Fibroblast of pulmonary artery (primary cell): ENCODE measurements around the gene CDYL2.
A peak's percentile ranks its signal among the peaks of the same experiment; 100 is the strongest.

ENCODE experiments used
- DNase-seq: peaks from one replicate; pipeline ENCODE4 v3.0.0-alpha.2; 2010; ENCODE audit warnings: low read depth
- H3K4me3 ChIP-seq: replicated peaks from 2 replicates; pipeline ENCODE4 v1.5.1; 2011; ENCODE audit warnings: low read depth, mild to moderate bottlenecking, control low read depth, low read length, moderate library complexity
- TF ChIP-seq, protein P1 (sequence below): IDR thresholded peaks from 2 replicates; pipeline ENCODE4 v1.5.1; 2011; ENCODE audit warnings: mild to moderate bottlenecking, control low read depth, low read length, inconsistent platforms; ENCODE audit errors: missing control alignments

The CDYL2 gene

DNA sequence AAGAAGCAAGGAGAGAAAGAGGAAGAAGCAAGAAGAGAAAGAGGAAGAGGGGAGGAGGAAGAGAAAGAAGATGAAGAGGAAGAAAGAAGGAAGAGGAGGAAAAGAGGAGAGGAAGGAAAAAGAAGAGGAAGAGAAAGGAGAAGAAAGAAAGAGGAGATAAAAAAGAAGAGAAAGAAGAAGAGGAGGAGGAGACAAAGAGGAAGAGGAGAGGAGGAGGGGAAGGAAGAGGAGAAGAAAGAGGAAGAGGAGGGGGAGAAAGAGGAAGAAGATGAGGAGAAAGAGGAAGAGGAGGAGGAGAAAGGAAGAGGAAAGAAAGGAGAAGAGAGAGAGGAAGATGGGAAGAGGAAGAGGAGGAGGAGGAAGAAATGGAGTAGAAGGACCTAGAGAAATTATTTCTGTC, 80.4 kb downstream of the CDYL2 start:
- no peak overlapping the region for H3K4me3 ChIP-seq
- TF ChIP-seq, protein P1, sequence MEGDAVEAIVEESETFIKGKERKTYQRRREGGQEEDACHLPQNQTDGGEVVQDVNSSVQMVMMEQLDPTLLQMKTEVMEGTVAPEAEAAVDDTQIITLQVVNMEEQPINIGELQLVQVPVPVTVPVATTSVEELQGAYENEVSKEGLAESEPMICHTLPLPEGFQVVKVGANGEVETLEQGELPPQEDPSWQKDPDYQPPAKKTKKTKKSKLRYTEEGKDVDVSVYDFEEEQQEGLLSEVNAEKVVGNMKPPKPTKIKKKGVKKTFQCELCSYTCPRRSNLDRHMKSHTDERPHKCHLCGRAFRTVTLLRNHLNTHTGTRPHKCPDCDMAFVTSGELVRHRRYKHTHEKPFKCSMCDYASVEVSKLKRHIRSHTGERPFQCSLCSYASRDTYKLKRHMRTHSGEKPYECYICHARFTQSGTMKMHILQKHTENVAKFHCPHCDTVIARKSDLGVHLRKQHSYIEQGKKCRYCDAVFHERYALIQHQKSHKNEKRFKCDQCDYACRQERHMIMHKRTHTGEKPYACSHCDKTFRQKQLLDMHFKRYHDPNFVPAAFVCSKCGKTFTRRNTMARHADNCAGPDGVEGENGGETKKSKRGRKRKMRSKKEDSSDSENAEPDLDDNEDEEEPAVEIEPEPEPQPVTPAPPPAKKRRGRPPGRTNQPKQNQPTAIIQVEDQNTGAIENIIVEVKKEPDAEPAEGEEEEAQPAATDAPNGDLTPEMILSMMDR, result no peak

GRCh38 chr16:80723091-80723490, 81.3 kb downstream of the CDYL2 start:
- TF ChIP-seq, protein P1, result no peak
- DNase-seq, result no peak
- no peak overlapping the region for H3K4me3 ChIP-seq

More for the DNA sequence above, 80.4 kb downstream of the CDYL2 start:
- DNase-seq, result no peak

DNA sequence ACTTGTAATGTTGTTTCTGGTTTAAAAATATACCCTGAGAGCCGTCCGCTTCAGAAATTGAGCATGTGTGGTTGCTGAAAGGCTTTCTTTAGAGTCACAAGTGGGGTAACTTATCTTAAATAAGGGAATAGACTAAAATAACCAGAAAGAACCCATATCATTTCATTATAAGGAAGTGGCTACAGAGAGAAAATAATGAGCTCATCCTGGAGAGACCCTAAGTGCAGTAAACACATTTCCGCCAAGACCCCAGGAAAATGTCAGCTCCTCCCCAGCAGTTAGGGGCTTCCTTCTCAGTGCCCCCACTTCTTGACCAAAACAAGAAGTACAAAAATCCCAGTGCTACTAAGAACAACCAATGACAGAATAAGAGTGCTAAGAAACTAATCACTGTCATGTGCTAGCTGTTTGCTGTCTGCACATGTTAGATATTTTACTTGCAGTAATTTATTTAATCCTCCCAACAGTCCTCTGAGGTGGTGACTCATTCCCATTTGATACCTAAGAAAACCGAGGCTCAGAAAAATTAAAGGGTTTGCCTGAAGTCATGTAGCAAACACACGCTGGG, 83.5 kb downstream of the CDYL2 start:
- no peak overlapping the region for H3K4me3 ChIP-seq
- DNase-seq, result no peak
- TF ChIP-seq, protein P1, result no peak

- no peak overlapping the region for H3K4me3 ChIP-seq
- TF ChIP-seq, protein P1, result no peak
- DNase-seq, result no peak
These were observed 84.8 kb downstream of the CDYL2 start for GRCh38 chr16:80719573-80719972.

GRCh38 chr16:80718480-80719220, 85.7 kb downstream of the CDYL2 start:
- H3K4me3 ChIP-seq, result no peak overlapping the region
- TF ChIP-seq, protein P1, result no peak
- DNase-seq, result peak; percentile 62

- TF ChIP-seq, protein P1, result no peak
- no peak overlapping the region for H3K4me3 ChIP-seq
- no peak for DNase-seq
These were observed 86.8 kb downstream of the CDYL2 start for GRCh38 chr16:80717611-80718010.
